HL-60 (cell line): Measurements from ENCODE around the gene RUNX1.

Experiments used
- SPI1 ChIP-seq: IDR thresholded peaks from 2 replicates; pipeline ENCODE4 v1.6.1; 2012; ENCODE audit warnings: low read depth, mild to moderate bottlenecking, borderline replicate concordance
- TF ChIP-seq, protein P1 (sequence below): IDR thresholded peaks from 2 replicates; pipeline ENCODE4 v1.6.1; 2012; ENCODE audit warnings: low read depth; ENCODE audit not compliant: insufficient replicate concordance
- TF ChIP-seq, protein P2 (sequence below): IDR thresholded peaks from one replicate; pipeline ENCODE4 v1.5.1; 2011; ENCODE audit warnings: low read length, control low read depth, inconsistent platforms; ENCODE audit not compliant: insufficient read depth

DNA sequence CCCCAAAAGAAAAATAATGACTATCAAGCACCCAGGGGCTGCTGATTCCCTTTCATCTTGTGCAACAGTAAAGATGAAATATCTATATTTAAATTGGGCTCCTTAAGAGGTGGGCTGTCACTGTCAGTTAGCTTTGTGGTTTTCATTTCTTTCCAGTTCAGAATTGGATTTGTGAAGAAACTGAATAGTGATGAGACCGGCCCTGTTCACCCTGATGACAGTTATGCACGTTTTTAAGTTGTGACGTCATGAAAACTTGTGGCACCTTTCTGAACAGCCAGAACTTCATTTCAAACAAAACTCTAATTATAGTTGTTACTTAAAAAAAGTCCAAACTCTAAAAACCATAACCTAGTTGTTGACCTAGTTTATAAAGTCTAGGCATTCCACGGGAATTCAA lies 125.9 kb downstream of the RUNX1 start:
- TF ChIP-seq, protein P1, sequence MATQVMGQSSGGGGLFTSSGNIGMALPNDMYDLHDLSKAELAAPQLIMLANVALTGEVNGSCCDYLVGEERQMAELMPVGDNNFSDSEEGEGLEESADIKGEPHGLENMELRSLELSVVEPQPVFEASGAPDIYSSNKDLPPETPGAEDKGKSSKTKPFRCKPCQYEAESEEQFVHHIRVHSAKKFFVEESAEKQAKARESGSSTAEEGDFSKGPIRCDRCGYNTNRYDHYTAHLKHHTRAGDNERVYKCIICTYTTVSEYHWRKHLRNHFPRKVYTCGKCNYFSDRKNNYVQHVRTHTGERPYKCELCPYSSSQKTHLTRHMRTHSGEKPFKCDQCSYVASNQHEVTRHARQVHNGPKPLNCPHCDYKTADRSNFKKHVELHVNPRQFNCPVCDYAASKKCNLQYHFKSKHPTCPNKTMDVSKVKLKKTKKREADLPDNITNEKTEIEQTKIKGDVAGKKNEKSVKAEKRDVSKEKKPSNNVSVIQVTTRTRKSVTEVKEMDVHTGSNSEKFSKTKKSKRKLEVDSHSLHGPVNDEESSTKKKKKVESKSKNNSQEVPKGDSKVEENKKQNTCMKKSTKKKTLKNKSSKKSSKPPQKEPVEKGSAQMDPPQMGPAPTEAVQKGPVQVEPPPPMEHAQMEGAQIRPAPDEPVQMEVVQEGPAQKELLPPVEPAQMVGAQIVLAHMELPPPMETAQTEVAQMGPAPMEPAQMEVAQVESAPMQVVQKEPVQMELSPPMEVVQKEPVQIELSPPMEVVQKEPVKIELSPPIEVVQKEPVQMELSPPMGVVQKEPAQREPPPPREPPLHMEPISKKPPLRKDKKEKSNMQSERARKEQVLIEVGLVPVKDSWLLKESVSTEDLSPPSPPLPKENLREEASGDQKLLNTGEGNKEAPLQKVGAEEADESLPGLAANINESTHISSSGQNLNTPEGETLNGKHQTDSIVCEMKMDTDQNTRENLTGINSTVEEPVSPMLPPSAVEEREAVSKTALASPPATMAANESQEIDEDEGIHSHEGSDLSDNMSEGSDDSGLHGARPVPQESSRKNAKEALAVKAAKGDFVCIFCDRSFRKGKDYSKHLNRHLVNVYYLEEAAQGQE: no peak
- TF ChIP-seq, protein P2, sequence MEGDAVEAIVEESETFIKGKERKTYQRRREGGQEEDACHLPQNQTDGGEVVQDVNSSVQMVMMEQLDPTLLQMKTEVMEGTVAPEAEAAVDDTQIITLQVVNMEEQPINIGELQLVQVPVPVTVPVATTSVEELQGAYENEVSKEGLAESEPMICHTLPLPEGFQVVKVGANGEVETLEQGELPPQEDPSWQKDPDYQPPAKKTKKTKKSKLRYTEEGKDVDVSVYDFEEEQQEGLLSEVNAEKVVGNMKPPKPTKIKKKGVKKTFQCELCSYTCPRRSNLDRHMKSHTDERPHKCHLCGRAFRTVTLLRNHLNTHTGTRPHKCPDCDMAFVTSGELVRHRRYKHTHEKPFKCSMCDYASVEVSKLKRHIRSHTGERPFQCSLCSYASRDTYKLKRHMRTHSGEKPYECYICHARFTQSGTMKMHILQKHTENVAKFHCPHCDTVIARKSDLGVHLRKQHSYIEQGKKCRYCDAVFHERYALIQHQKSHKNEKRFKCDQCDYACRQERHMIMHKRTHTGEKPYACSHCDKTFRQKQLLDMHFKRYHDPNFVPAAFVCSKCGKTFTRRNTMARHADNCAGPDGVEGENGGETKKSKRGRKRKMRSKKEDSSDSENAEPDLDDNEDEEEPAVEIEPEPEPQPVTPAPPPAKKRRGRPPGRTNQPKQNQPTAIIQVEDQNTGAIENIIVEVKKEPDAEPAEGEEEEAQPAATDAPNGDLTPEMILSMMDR: no peak
- no peak for TF ChIP-seq SPI1
